ENCODE measurements around the gene SFXN3. TPM values are rescaled to one million over a fixed set of nuclear protein-coding genes. Genes with fewer than 3 reads are reported as not detected.

SFXN3 gene
- total and polyA plus RNA-seq, 2 of the 8 experiments (the other 6 are each of a cell fraction or from before 2014, with no cell fraction given) = 2.6 to 2.8 TPM

- TF ChIP-seq E2F6 (IDR thresholded peaks at IDR 0.05) (no peak), TAF1 (IDR thresholded peaks at IDR 0.05; ENCODE audit: low read depth, low read length) (no peak)
These were observed 23.8 kb upstream of the SFXN3 start (continued) for GRCh38 chr10:101007099-101007711.

All from H1 (cell line).